ENCODE results near the gene IQCM.
"Not testable (repeated sequence)": the region's sequence is repeated elsewhere in the genome, so short reads cannot be mapped to it uniquely, and the experiment has no call there.

The IQCM gene

DNA sequence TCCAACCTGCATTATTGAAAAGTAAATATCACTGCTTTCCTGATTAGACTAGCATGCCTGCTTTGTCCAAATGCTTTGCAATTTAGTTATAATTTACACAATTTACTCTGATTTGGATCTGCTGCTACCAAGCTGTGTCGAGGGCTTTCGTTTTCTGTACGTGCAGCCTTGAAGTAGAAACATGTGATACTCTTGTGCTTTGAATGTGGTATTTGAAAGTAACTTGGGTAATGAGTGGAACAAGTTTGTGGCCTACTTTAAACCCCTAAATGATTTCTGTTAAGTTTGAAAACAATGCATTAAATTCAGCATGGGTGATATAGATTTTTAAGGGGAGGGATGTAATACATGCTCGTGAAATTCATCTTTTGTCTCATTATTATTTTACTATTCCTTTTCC, 240.7 kb downstream of the IQCM start:
- DNase-seq (ENCODE audit: low spot score): no peak

DNA sequence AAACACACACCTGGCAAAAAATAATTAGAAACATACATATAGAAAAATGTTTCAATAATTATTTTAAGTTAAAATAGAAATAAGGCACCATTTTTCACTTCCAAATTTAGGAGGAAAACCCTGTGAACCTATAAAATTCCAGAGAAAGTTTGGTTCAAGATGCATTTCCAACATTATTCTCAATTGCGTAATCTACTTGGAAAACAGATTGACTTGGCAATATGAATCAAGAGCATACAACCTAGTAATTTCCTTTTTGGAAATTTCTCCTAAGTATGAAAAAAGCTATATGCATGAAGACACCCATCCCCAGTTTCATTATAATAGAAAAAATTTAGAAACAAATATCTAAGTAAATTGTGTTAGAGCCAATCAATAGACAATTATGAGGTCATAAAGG, 242.9 kb downstream of the IQCM start:
- DNase-seq (ENCODE audit: low spot score): no peak

DNA sequence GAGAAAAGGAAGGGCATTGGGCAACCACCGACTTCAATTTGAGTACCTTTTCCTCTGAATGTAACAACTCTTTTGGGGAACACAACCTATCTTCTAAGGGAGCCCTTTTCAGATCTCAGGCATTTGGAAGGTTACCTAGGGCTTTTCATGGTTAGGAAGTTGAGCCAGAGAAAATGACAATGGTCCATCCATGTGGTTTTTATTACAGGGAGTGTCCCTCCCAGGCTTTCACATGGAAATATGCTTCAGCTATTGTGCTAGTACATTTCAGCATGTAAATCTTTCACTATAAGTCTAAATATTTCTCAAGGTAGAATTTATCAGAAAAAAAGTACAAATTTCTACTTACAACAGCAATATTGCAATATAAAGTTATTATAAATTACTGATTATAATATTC, 259.8 kb downstream of the IQCM start:
- no peak for DNase-seq (ENCODE audit: low spot score)

DNA sequence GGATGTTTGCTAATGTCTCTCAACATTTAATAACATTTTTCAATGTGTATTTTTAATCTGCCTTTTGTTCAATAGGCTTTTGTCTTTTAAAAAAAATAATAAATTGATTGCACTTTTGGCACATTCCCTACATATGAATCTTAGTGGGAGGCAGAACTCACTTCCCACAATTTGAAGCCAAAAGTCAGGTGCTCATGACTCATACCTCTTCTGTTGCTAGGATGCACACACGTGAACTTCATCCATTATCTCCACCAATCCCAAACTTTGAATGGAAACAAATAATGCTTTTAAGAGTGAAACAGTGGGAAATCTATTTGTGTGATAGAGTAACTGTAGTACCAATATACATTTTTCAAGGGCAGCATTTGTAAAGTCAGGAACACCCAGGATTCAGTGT, 260.5 kb downstream of the IQCM start:
- DNase-seq (ENCODE audit: low spot score): no peak

DNA sequence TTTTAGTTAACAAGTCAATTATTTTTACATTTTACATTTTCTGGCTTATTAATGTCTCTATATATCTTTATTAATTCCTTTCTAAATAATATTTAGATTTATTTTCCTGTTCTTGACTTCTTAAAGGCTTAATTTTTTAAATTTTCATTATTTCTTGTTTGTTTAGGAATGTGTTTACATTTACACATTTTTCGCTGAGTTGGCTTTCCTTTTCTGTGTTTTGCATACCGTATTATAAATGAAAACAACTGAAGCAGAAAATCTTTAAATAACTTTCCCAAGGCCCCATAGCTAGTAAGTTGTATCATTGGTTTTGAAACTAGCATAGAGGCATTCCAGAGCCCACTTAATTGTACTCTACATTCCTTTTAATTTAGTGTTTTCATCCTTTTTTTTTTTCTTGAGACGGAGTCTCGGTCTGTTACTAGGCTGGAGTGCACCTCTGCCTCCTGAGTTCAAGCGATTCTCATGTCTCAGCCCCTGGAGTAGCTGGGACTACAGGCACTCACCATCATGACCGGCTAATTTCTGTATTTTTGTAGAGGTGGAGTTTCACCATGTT, 261.6 kb downstream of the IQCM start:
- no peak for DNase-seq (ENCODE audit: low spot score)

DNA sequence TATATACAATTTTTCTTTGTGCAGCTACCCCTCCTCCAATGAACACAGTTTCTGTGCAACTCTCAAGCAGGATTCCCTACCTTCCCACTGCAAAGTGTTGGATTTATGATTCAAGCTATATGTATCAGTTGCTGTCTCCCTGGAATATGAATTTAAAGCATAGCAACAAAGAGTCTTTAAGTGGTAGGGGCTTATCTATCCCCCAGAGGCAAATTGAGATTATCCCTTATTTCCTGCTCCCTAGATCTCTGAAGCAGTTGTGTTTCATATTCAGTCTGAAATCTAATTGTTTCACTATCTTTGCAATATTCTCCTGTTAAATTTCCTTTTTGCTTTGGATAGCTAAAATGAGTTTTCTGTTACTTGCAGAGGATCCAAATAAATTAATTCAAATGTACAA, 263.0 kb downstream of the IQCM start:
- peak; percentile 42 for DNase-seq (ENCODE audit: low spot score)

DNA sequence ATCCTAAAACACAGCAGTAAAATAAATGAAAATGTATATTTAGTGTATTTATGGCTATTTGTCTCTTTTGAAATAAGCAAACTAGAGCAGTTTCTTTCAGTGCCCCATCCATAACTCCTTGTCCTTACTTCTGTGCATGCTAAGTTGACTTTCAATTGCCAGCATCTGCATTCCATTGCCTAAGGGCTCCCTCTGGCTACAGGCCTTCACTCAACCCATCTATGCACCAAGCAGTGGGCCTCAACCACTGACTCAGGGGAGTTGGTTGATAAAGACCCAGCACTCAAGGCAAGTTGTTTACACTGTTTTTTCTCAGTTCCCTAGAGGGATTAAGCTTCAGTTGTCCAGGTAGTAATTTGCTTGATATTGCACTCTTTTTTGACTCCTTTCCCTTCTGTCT, 265.7 kb downstream of the IQCM start:
- DNase-seq (ENCODE audit: low spot score): peak; percentile 82

DNA sequence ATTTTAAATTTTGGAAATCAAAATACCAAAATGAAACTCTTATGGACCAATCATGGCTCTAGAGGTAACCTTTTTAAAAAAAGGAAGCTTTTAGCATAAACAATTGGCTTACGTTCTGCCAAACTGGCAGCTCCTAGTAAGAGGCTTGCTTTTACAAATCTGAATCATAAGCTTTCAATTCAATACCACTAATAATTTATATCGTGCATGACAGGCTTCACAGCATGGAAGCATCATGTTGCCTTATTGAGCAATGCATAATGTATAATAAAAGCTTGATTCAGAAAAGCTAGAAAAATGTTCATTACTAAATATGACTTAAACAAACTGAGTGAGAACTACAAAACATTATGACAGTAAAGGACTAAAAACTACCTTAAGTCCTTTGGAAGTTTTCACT, 280.9 kb downstream of the IQCM start:
- no peak for DNase-seq (ENCODE audit: low spot score)

DNA sequence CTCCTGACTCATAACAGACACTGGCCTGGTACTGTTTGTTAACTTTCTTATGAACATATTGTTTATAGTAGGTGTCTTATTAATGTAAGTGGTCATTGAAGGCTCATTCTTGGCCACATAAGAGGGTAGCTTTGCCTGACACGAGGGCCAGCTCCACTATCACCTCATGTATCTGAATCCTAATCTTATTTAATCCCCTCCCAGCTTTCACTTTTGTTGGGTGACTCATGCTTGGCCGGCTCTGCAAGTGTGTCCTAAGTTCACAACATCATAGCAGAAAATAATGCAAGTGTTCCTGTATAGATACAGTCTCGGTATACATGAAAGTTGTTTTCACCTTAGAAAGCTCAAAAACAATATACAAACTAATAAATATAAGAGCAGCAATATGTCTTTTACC, 283.8 kb downstream of the IQCM start:
- no peak for DNase-seq (ENCODE audit: low spot score)

DNA sequence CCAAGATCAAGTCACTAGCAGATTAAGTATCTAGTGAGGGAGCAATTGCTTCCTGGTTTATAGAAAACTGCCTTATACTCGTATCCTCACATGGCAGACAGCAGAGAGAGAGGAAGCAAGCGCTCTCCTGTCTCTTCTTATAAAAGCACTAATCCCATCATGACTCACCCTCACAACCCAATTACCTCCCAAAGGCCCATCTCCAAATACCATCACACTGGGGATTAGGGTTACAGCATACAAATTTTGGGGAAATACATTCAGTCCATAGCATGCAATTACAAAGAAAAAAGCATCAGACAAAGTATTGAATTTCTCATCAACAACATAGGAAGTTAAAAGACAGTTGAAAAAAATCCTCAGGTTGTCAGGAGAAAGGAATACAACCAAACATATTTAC, 292.6 kb downstream of the IQCM start:
- DNase-seq (ENCODE audit: low spot score): no peak

DNA sequence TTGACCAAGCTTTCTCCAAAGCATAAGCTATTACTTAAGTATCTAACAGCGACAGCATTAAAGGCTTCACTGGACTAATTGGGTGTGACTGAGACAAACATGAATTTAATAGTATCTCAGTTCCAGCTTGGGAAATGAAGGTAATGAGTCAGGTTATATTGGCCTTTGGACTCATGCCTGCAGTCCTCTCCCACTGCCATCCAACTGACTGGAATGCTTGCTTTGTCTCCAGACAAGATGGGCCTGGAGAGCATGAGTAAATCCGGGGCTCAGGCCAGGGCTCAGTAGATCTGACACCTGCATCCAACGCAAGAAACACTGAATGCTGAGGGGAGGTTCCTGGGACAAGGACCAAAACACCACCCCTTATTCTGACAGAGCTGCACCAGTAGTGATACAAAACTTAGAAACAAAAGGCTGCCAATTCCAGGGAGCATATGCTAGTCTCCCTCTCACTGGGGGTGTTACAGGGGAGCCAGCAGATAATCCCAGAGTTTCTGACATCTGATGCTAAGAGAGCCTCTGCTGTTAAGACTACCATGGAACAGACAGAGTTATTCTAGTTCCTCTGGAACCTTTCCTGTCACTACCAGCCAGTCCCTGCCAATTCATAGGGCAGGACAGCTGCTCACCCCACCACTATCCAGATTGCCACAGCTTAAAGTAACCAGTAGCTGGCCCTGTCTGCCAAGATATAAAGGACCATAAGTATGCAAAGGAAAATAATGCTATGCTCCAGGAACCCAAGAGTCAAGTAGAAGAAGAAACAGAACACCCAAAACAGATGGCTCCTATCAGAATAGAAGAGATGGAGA, 293.8 kb downstream of the IQCM start:
- peak; percentile 44 for DNase-seq (ENCODE audit: low spot score)

DNA sequence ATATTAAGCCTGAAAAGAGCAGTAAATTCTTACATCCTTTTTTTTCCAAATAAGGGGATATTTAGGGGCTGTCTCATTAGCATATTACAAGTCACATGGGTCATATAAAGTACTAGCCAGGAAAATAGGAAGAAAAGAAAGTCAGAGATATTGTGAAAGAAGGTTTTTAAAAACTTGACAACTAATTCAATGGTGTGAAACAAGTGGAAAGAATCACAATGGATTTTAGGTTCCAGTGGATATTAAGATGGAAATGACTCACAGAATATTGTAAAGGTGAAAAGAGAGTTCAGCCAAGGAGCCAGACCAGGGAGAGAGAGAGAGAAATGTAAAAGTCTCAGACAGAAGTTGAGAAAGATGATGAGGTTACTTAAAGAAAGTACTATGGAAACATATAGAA, 297.2 kb downstream of the IQCM start:
- no peak for DNase-seq (ENCODE audit: low spot score)

DNA sequence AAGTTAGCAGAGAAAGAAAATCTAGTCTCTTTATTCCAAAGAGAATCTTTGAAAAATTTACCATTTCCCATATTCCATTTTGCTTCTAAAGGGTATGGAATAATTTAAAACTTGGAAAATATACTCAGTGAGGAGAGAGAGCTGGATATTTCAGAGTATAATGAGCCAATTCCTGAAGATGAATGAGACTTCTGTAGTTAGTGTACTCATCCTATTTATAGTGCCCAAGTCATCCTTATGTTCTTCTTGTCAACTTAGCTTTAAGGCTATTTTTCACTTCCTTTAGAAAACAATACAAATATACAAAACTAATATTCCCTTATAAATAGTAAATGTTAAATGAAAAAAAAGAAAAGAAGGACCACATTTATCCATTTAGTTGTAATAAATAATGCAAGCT, 302.6 kb downstream of the IQCM start:
- no peak for DNase-seq (ENCODE audit: low spot score)

DNA sequence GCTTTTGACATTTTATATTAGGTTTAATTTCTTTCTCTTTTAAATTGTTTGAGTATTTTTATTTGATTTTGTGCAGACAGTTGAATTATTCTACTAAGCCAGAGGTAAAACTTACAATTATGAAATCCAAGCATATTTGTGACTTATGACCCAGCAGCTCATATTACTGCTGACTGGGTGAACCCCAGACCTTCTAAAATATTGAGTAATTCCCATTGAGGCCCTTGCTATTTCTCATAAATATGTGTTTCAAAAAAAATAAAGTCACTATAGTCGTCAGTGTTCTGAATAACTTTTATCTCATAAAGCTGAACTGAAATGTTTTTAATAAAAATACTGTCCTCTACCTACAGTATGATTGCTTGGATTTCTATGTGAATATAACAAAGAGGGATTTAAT, 303.1 kb downstream of the IQCM start:
- no peak for DNase-seq (ENCODE audit: low spot score)

DNA sequence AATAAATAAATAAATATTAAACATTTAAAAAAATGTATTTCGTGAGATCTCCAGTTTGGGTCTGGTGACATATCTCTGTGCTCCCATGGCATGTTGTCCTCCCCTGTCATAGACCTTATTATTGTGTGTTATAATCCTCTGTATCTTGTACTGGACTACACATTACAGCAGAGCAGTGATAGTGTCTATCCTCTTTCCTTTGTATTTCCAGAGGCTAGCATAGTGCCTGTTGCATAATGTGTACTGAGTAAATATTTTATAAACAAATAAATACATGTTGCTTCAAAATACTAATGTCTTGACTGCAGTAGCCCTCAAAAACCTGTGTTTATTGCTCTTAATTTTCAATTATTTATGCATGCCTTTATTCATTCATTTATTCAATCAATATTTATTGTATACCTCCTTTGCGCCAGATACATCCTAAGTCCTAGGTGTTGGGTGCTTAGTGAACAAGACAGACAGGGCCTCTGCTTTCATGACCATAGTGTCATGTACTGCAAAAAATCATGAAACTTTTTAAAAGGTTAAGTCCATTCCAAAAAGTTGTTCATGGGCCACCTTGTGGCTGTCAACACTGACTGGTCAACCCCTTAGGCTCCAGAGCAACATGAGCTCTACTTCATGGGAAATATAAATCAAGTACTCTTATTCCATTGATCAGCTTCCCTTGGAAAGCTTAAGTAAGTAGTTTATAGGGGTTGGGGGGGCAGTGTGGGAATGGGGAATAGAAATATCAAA, 303.9 kb downstream of the IQCM start:
- DNase-seq (ENCODE audit: low spot score): no peak

DNA sequence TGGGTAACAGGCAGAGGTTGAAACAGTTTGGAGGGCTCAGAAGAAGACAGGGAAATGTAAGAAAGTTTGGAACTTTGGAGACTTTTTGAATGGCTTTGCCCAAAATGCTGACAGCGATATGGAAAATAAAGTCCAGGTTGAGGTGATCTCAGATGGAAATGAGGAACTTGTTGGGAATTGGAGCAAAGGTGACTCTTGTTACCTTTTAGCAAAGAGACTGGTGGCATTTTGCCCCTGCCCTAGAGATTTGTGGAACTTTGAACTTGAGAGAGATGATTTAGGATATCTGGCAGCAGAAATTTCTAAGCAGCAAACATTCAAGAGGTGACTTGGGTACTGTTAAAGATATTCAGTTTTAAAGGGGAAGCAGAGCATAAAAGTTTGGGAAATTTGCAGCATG, 308.3 kb downstream of the IQCM start:
- not testable (repeated sequence) for DNase-seq (ENCODE audit: low spot score)

DNA sequence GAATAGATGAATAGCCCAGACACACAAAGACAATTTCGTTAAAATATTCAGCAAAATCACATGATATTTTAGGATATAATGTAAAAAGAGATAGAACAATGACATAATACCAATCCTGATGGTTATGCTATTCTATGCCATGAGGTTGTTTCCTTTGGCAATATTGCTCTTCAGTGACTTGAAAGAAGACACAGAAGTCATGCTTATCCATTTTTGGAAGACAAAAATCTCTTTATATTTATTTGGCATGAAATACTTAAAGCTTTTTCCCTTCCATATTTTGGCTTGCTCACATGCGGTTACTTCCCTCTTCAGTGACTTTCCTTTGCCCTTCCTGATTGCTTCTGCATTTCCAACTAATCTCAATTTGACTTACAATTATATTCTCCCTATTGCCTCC, 314.8 kb downstream of the IQCM start:
- DNase-seq (ENCODE audit: low spot score): no peak

DNA sequence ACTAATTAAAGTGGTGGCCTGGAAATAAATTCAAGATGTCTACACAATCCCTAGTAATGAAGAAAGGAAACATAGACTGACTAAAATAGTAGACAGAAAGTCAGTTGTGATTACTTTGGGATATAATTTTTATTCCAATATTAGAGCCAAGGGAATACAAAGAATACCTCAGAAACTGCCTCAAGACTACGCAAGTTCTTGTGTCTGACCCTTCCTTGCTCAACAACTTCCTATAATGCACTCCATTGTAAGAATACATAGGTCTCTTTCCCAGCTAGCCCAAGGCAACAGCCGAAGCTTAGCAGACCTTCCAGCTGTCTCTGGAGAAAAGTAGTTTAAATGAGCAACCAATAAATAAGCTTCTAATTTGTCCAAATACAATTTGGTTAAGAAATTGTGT, 315.9 kb downstream of the IQCM start:
- no peak for DNase-seq (ENCODE audit: low spot score)

DNA sequence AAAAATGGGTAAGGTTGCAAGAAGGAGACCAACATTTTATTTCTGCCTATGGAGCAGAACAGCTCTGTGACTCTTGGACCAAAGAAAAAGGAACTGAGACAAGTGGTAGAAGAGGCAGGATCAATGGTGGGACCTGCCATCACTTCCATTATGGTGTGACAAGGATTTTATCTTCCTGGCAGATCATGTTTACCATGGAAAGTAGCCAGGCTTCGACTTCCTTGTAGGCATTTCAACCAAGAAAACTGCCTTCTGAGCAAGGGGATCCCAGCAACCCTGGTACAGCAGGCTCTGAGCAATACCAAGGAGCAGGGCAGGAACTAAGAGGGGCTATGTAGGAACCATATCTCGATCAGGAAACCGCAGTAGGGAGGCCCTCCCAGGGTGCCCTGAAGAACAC, 317.4 kb downstream of the IQCM start:
- no peak for DNase-seq (ENCODE audit: low spot score)

DNA sequence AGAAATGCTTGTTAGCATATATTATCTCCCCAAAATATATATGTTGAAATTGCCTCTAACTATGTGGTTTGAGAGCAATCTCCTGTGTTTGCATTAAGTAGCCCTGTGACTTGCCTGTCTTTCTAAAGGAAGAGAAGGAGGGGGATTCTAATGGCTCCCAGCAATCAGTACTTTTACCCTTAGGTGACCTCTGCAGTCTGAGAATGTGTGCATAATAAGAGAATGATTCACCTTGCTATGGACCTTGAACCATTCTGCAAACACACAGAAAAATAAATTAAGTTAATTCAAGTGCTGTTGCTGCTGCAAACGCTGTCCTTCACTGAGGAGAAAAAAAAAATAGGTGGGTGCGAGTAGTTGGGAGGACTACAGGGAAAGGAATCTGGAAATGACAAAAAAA, 322.2 kb downstream of the IQCM start:
- no peak for DNase-seq (ENCODE audit: low spot score)

DNA sequence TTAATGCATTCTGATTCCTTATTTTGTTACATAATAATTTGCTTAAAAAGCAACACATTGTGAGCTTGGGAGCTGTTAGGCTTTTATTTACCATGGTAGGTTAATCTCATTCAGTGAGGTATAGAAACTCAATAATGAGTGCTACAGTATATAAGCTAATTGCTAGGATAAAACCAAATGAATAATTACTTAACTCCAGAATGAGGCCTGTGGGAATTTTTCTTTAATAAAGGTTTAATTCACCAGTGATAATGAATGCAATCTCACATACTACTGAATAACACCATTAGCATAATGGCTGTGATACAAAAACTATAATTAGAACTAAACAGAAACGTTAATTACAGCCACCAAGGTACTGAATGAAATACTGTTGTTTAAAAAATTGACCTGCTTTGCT, 326.3 kb downstream of the IQCM start:
- DNase-seq (ENCODE audit: low spot score): no peak

DNA sequence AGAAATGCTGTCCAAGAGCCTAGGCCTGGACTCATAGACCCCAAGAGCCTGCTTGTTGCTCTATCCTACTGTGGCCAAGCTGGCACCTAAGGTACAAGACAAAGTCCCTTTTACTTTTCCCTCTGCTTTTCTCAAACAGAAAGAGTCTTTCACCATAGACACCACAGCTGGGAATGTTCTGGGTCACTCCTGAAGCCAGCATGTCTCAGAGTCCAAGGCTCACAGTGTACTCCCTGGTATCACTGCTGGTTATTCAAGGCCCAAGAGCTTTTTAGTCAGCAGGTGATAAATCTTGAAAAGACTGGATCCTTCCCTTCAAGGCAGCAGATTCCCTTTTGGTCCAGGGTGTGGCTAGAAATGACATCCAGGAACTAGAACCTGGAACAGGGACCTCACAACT, 328.8 kb downstream of the IQCM start:
- no peak for DNase-seq (ENCODE audit: low spot score)

DNA sequence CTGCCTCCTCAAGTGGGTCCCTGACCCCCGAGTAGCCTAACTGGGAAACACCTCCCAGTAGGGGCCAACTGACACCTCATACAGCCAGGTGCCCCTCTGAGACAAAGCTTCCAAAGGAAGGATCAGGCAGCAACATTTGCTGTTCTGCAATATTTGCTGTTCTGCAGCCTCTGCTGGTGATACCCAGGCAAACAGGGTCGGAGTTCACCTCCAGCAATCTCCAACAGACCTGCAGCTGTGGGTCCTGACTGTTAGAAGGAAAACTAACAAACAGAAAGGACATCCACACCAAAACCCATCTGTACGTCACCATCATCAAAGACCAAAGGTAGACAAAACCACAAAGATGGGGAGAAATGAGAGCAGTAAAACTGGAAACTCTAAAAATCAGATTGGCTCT, 347.0 kb downstream of the IQCM start:
- DNase-seq (ENCODE audit: low spot score): not testable (repeated sequence)

DNA sequence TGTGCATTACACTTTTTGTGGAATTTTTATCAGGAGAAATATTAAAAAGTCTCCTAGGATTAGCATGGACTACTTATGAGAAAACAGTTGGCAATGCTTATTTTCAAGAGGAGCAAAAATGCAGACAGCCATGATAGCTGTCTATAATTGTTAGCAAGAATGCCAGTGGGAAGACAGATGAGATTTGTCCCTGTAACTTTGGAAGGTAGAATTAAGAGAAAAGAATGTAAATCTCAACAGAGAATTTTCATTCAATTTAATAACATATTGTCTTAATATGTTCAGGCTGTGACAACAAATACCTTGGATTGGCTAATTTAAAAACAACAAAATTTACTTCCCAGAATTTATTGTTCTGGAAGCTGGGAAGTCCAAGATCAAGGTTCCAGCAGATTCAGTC, 349.2 kb downstream of the IQCM start:
- no peak for DNase-seq (ENCODE audit: low spot score)

Measured in D341Med (cell line).